GM18499 (cell line): ENCODE measurements around the gene IFITM10.

Experiments
- ATAC-seq: cut with Tn5 transposase; IDR thresholded peaks from one replicate; pipeline ENCODE4 v1.9.1; 2021; ENCODE audit warnings: moderate number of reproducible peaks; ENCODE audit not compliant: insufficient read depth, unreplicated experiment

IFITM10 gene

GRCh38 chr11:1750481-1750839 is at the start of gene IFITM10:
Gene IFITM10 (minus strand): TSS chr11:1750595. CDS start chr11:1750442, 153 bp downstream.
- no peak for ATAC-seq

- no peak for ATAC-seq
Measured at GRCh38 chr11:1797391-1798125, 47.2 kb upstream of the IFITM10 start.

- no peak for ATAC-seq
Measured at GRCh38 chr11:1796413-1797011, 46.1 kb upstream of the IFITM10 start.

GRCh38 chr11:1793081-1793480 is 42.7 kb upstream of the IFITM10 start:
- no peak for ATAC-seq

- no peak for ATAC-seq
Measured at GRCh38 chr11:1792461-1792860, 42.1 kb upstream of the IFITM10 start.

GRCh38 chr11:1791912-1792311 is 41.5 kb upstream of the IFITM10 start:
- ATAC-seq, result no peak

GRCh38 chr11:1786466-1786865 is 36.1 kb upstream of the IFITM10 start:
- ATAC-seq, result no peak

- ATAC-seq, result no peak
Measured at GRCh38 chr11:1785749-1786413, 35.5 kb upstream of the IFITM10 start.

GRCh38 chr11:1784761-1785650 is 34.6 kb upstream of the IFITM10 start:
- no peak for ATAC-seq

- no peak for ATAC-seq
Measured at GRCh38 chr11:1783725-1784529, 33.5 kb upstream of the IFITM10 start.

GRCh38 chr11:1782831-1783724 is 32.7 kb upstream of the IFITM10 start:
- no peak for ATAC-seq

GRCh38 chr11:1782031-1782590 is 31.7 kb upstream of the IFITM10 start:
- no peak for ATAC-seq

GRCh38 chr11:1781593-1781975 is 31.2 kb upstream of the IFITM10 start:
- no peak for ATAC-seq

GRCh38 chr11:1780700-1781592 is 30.6 kb upstream of the IFITM10 start:
- ATAC-seq, result no peak

- ATAC-seq, result no peak
Measured at GRCh38 chr11:1779806-1780699, 29.7 kb upstream of the IFITM10 start.

GRCh38 chr11:1779034-1779805 is 28.8 kb upstream of the IFITM10 start:
- ATAC-seq, result no peak
